ENCODE results near the gene NOTO. TPM values are rescaled to one million over a fixed set of nuclear protein-coding genes. Genes with fewer than 3 reads are reported as not detected.
"Not testable (repeated sequence)": the region's sequence is repeated elsewhere in the genome, so short reads cannot be mapped to it uniquely, and the experiment has no call there.

The NOTO gene
- not detected for total RNA-seq (ENCODE audit: unreplicated experiment)
- long read RNA-seq = 0 reads

GRCh38 chr2:73202156-73203054, at the start of gene NOTO:
NOTO (plus strand) TSS chr2:73202574; CDS start chr2:73202667, 93 bp downstream.
- Mint-ChIP-seq H3K4me1 (ENCODE audit: low read depth, unreplicated experiment) (no peaks in the 10 kb centered on the region), H3K9me3 (ENCODE audit: unreplicated experiment) (peaks cover 3% of the 10 kb centered on the region), H3K27me3 (ENCODE audit: unreplicated experiment) (peaks cover 14% of the 10 kb centered on the region), H3K36me3 (ENCODE audit: unreplicated experiment) (no peaks in the 10 kb centered on the region), H3K27ac (ENCODE audit: unreplicated experiment) (no peak within 1 kb of the TSS), H3K4me3 (ENCODE audit: unreplicated experiment) (peak within 1 kb of the TSS; percentile 70)
- DNase-seq = peak; percentile 56
- no peak for TF ChIP-seq CTCF (IDR thresholded peaks at IDR 0.05; ENCODE audit: partially characterized antibody, unreplicated experiment)

- H3K4me3 Mint-ChIP-seq (ENCODE audit: unreplicated experiment) = peak overlapping the region; percentile 35
- TF ChIP-seq CTCF (IDR thresholded peaks at IDR 0.05; ENCODE audit: partially characterized antibody, unreplicated experiment) = peak; percentile 56
- peaks cover 5% of the 10 kb centered on the region for H3K4me1 Mint-ChIP-seq (ENCODE audit: low read depth, unreplicated experiment)
- H3K27ac Mint-ChIP-seq (ENCODE audit: unreplicated experiment) = no peak overlapping the region
- DNase-seq = peak; percentile 84
- peaks cover 9% of the 10 kb centered on the region for H3K9me3 Mint-ChIP-seq (ENCODE audit: unreplicated experiment)
- H3K27me3 Mint-ChIP-seq (ENCODE audit: unreplicated experiment) = peaks cover 14% of the 10 kb centered on the region
- peaks cover 6% of the 10 kb centered on the region for H3K36me3 Mint-ChIP-seq (ENCODE audit: unreplicated experiment)
These were observed 45.7 kb upstream of the NOTO start for GRCh38 chr2:73156539-73157124.

GRCh38 chr2:73162856-73163391, 39.5 kb upstream of the NOTO start:
- H3K36me3 Mint-ChIP-seq (ENCODE audit: unreplicated experiment) = no peaks in the 10 kb centered on the region

GRCh38 chr2:73163483-73164367, 38.6 kb upstream of the NOTO start:
- TF ChIP-seq CTCF (IDR thresholded peaks at IDR 0.05; ENCODE audit: partially characterized antibody, unreplicated experiment) = peak; percentile 91
- DNase-seq = peak; percentile 79
- H3K36me3 Mint-ChIP-seq (ENCODE audit: unreplicated experiment) = no peaks in the 10 kb centered on the region
- no peak overlapping the region for H3K27ac Mint-ChIP-seq (ENCODE audit: unreplicated experiment)
- peaks cover 8% of the 10 kb centered on the region for H3K27me3 Mint-ChIP-seq (ENCODE audit: unreplicated experiment)
- no peak overlapping the region for H3K4me3 Mint-ChIP-seq (ENCODE audit: unreplicated experiment)
- peaks cover 5% of the 10 kb centered on the region for H3K9me3 Mint-ChIP-seq (ENCODE audit: unreplicated experiment)
- no peaks in the 10 kb centered on the region for H3K4me1 Mint-ChIP-seq (ENCODE audit: low read depth, unreplicated experiment)

More at GRCh38 chr2:73162856-73163391, 39.5 kb upstream of the NOTO start:
- TF ChIP-seq CTCF (IDR thresholded peaks at IDR 0.05; ENCODE audit: partially characterized antibody, unreplicated experiment) = no peak
- Mint-ChIP-seq H3K27ac (ENCODE audit: unreplicated experiment) (no peak overlapping the region), H3K4me1 (ENCODE audit: low read depth, unreplicated experiment) (no peaks in the 10 kb centered on the region), H3K4me3 (ENCODE audit: unreplicated experiment) (no peak overlapping the region), H3K9me3 (ENCODE audit: unreplicated experiment) (peaks cover 5% of the 10 kb centered on the region), H3K27me3 (ENCODE audit: unreplicated experiment) (peaks cover 8% of the 10 kb centered on the region)
- DNase-seq = no peak

- not testable (repeated sequence) for H3K4me3 Mint-ChIP-seq (ENCODE audit: unreplicated experiment); H3K27ac Mint-ChIP-seq (ENCODE audit: unreplicated experiment); H3K36me3 Mint-ChIP-seq (ENCODE audit: unreplicated experiment); H3K4me1 Mint-ChIP-seq (ENCODE audit: low read depth, unreplicated experiment); DNase-seq; H3K27me3 Mint-ChIP-seq (ENCODE audit: unreplicated experiment); H3K9me3 Mint-ChIP-seq (ENCODE audit: unreplicated experiment)
These were observed 36.4 kb upstream of the NOTO start for GRCh38 chr2:73165978-73166377.

GRCh38 chr2:73166813-73167212, 35.6 kb upstream of the NOTO start:
- not testable (repeated sequence) for H3K27ac Mint-ChIP-seq (ENCODE audit: unreplicated experiment); H3K27me3 Mint-ChIP-seq (ENCODE audit: unreplicated experiment); DNase-seq; H3K4me1 Mint-ChIP-seq (ENCODE audit: low read depth, unreplicated experiment); H3K9me3 Mint-ChIP-seq (ENCODE audit: unreplicated experiment); H3K36me3 Mint-ChIP-seq (ENCODE audit: unreplicated experiment); H3K4me3 Mint-ChIP-seq (ENCODE audit: unreplicated experiment)

- not testable (repeated sequence) for H3K4me1 Mint-ChIP-seq (ENCODE audit: low read depth, unreplicated experiment); H3K36me3 Mint-ChIP-seq (ENCODE audit: unreplicated experiment)
These were observed 34.0 kb upstream of the NOTO start for GRCh38 chr2:73168348-73168747.

More at GRCh38 chr2:73168348-73168747, 34.0 kb upstream of the NOTO start:
- DNase-seq; H3K27me3 Mint-ChIP-seq (ENCODE audit: unreplicated experiment); H3K9me3 Mint-ChIP-seq (ENCODE audit: unreplicated experiment); H3K4me3 Mint-ChIP-seq (ENCODE audit: unreplicated experiment); H3K27ac Mint-ChIP-seq (ENCODE audit: unreplicated experiment): not testable (repeated sequence)
